HG02973 (cell line): ENCODE measurements around the gene TRIM7.
"Not testable (repeated sequence)": the region's sequence is repeated elsewhere in the genome, so short reads cannot be mapped to it uniquely, and the experiment has no call there.

Experiments used
- ATAC-seq: cut with Tn5 transposase; IDR thresholded peaks from one replicate; pipeline ENCODE4 v1.9.1; 2021; ENCODE audit warnings: moderate library complexity; ENCODE audit not compliant: unreplicated experiment

The TRIM7 gene

DNA sequence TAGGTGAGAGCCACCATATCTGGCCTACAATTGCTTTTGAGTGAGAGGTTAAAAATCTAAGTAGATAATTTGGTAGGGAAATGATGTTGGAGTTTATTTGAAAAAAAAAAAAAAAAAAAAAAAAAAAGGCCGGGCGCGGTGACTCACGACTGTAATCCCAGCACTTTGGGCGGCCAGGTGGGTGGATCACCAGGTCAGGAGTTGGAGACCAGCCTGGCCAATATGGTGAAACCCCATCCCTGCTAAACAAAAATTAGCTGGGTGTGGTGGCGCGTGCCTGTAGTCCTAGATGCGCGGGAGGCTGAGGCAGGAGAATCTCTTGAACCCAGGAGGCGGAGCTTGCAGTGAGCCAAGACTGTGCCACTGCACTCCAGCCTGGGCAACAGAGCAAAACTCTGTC lies 9.3 kb upstream of the TRIM7 start:
- not testable (repeated sequence) for ATAC-seq

GRCh38 chr5:181212934-181213333 lies 7.9 kb upstream of the TRIM7 start:
- ATAC-seq = no peak

DNA sequence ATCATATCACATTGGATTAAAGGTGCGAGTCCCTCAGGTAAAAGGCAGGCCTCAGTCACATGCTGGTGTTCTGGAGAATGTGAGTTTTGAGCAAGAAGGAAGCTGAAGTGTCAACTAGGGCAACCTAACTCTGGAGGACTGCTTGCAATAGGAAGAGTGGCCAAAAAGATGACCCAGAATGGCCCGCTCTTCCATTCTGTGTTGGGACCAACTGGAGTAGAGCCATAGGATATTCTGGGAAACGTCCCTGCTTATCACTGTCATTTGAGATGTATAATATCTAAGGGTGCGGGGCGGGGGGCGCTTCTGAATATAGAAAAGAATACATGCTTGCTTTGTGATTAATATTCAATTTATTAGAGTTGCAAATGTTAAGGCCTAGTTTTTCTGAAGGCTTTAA lies 7.1 kb upstream of the TRIM7 start:
- ATAC-seq = no peak

DNA sequence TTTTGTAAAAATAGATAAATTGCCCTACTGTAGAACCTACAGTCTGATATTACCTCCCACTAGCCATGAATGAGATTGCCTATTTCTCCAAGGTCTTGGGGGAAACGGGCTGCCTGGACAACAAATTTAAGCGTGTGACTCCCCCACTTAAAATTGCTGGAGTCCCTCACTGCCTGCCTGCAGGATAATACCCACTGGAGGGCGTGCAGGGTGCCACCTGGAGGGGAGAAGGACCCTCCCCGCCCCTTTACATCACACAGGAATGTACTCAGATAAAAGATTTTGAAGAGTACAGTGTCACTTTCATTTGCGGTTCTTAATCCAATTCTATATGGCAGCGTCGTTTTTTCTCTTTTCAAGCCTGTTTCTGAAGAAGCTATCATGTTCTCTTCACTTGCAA lies 6.2 kb upstream of the TRIM7 start:
- no peak for ATAC-seq

- ATAC-seq = not testable (repeated sequence)
Observed at GRCh38 chr5:181210698-181211097, 5.7 kb upstream of the TRIM7 start.

DNA sequence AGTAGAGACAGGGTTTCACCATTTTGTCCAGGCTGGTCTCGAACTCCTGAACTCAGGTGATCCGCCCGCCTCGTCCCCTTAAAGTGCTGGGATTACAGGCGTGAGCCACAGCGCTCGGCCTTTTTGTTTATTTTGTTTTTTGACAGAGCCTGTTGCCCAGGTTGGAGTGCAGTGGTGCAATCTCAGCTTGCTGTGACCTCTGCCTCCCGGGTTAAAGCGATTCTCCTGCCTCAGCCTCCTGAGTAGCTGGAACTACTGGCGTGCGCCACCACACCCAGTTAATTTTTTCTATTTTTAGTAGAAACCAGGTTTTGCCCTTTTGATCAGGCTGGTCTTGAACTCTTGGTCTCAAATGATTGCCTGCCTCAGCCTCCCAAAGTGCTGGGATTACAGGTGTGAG lies 5.2 kb upstream of the TRIM7 start:
- not testable (repeated sequence) for ATAC-seq

- not testable (repeated sequence) for ATAC-seq
Observed at GRCh38 chr5:181209006-181209405, 4.0 kb upstream of the TRIM7 start.

DNA sequence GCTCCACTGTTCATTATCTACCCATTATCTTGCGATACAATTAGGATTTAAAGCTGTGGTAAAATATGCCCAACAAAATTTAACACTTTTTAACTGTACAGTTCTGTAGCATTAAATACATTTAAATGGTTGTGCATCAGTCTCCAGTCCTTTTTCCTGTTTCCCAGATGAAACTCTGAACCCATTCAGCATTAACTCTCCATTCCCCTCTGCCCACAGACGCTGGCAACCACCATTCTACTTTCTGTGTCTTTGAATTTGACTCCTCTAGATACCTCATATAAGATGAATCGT lies 2.9 kb upstream of the TRIM7 start:
- no peak for ATAC-seq

- no peak for ATAC-seq
Observed at GRCh38 chr5:181207214-181207959, 2.4 kb upstream of the TRIM7 start.

DNA sequence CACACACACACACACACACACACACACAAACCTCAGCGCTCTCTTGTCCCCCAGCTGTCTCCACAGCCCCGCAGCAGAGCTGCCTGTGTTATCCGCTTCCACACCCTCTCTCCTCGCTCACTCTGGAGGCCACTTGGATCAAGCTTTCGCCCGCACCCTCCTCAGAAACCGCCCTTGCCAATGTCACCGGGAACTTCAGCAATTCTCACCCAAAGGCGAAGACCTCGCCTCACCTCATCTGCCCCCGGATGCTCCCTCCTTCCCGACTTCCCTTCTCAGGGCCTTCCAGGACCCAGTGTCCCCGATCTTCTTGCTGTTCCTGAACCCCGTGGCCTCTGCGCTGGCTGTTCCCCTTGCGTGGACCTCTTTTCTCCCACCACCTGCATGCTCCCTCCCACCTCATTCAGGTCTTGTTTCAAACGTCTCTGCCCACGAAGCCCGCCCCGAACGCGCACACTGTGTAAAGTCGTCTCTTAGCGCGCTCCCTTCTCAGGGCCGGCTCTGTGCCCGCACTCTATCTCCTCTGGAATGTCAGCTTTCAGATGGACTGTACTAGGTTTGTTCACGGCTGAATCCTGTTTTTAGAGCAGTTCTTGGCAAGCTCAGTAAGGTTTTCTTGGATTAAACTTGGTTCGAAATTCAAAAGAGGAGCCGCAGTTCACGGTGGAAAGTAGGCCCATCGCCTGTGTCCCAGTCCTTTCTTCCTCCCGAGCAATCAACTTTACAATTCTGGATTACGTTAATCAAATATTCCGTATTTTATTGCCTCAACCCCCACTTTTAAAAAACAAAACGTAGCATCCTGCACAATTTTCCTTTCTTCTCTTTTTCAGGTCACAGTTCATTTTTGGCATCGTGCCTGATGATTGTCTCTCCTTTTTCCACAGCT lies 1.0 kb upstream of the TRIM7 start:
- no peak for ATAC-seq

GRCh38 chr5:181204113-181204825 lies 727 bp downstream of the TRIM7 start:
- ATAC-seq = no peak

GRCh38 chr5:181203777-181204112 lies 1.3 kb downstream of the TRIM7 start:
- no peak for ATAC-seq

DNA sequence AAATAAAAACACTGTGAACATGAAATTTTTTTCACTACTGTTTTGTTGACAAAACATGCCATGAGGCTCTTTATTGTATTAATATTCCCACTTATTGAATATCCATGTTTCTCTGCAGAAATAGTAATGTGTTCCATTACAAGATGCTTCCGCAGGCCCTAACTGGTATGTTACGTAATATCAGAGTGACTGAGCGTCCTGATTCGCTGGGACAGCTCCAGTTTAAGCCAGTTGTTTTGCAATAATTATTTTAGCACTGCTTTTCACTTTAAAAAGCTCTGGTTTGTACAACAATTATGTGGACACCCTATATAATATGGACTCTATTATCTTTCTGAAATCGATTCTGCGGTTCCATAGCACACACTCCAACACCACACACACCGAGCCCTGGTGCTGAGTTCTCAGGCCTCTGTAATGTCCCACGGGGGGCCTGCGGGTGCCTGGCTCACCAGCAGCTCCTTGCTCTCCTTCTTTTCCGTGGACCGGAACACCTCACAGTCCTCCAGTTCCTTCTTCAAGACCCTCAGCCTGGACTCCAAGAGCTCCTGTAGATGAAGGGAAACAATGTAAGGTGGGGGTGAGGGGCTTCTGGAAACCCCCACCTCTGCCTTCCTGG lies 1.8 kb downstream of the TRIM7 start:
- no peak for ATAC-seq

DNA sequence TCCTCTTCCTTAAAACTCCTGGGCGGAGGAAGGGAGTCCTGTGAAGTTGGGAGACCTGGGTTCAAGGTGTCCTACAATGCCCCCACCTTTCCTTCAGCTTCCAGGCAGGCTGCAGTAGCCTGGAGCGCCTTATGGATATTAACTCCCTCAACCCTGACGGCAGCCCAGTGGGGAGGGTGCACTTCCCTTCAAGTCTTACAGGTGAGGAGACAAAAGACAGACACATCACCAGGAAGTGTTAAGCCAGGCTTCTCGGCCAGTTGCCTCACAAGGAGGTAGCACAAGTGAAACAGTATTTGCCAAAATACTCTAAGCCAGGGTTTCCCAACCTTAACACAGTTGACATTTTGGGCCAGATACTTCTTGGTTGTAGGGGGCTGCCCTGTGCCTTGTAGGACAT lies 4.2 kb downstream of the TRIM7 start:
- ATAC-seq = no peak

DNA sequence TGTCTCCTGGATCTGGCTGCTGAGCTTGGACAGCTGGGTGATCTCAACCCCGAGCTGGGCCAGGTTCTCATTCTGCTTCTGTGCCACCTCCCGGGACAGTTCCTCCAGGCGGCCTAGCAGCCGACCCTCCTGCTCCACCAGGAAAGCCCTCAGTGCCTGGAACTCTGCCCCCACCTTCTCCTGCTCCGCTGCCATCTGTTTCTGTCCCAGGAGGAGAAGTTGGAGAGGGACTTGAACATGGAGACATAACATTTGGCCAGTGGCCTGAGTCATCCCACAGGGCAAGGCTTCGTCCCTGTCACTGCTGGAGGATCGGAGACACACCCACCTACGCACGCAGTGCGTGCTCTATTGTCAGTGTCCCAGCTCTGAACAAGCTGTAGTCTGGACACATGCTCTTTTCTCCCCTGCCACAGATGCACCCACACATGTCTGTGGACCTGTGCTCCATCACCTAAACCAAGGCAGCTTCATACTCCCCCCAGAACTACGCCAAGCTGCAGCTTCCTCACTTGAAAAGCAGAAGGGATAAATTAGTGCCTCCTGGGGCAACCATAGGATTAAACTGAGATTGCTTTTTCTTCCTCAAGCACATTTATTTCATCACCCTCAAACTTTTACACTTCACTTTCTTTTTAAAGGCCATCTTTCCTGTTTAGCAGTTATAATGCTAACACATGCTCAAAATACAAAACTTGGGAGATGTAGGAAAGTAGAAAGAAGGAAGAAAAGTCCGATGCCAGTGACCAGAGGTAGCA lies 4.9 kb downstream of the TRIM7 start:
- ATAC-seq = no peak

DNA sequence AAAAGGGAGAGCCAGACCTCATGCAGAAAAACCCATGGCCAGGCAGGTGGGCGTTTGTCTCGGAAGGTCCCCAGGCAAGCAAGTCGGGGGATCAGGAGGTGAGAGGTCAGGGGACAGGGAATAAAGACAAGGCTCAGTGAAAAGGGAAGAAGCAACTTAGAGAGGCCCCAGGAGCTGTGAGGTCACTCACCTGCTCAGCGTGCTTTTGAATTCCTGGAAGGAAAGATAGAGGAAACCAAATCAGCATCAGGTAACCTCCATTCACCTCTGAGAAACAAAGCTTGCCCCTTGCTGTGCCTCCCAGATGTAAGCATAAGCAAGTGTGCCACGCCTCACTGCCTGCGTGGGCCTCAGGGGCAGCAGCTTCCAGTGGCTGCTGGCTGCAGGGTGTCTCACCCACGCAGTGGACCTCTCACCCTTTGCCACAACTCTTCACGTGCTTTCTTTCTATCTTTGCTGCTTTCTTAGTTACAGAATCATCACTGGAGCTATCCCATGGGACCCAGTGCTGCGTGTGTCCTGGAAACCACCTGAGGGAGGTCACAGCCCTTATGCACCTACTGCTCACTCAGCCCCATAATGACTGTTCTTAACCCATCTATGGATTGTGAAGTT lies 6.0 kb downstream of the TRIM7 start:
- peak; percentile 62 for ATAC-seq

DNA sequence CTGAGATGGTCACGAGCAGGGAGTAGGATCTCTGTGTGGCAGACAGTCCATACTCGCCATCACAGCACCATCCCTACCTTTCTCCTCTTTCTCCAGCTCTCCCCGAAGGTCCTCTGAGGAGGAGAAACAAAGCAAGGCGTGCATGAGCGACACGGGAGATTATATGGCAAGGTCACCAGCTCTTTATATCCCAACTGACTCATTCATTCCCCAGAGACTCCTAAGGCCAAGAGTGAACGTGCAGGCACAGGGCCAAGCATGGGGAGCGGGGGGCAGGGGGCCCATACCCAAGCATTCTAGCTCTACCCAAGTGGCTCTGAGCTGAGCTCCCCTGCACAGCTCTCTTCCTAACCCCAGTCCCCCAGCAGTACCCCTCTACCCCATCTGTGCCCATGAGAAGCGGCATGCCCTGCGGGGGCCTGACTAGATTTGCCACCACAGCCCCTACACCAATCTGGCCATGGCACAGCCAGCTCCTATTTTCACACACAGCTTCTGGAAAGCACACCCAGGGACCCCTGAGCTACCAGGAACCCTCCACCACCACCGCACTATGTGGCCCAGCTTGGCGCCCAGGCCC lies 6.8 kb downstream of the TRIM7 start:
- no peak for ATAC-seq

DNA sequence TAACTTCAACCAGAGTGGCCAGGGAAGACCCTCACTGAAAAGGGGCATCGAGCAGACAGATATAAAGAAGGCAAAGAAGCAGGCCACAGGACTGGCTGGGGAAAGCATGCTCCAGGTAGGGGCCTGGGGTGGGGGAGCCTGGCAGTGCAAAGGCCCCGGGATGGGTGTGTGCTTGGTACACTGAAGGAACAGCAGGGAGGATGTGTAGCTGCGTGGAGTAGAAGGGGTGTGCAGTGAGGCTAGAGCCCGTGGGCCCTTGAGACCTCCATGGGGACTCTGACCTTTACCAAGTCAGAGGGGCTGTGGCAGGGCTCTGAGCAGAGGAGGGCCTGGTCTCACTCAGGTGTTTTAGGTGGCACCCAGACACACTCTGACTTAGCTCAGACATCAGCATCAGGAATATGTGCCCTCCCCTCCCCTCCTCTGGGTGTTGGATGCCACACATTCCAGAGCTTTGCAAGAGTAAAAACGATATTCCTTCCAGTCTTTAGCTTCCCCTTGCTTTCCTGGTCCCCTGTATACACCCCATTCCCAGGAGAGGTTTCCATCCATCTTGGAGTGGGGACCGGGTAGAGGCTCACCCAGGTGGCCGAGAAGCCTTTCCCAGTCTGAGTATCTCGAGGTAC lies 7.6 kb downstream of the TRIM7 start:
- ATAC-seq = no peak

DNA sequence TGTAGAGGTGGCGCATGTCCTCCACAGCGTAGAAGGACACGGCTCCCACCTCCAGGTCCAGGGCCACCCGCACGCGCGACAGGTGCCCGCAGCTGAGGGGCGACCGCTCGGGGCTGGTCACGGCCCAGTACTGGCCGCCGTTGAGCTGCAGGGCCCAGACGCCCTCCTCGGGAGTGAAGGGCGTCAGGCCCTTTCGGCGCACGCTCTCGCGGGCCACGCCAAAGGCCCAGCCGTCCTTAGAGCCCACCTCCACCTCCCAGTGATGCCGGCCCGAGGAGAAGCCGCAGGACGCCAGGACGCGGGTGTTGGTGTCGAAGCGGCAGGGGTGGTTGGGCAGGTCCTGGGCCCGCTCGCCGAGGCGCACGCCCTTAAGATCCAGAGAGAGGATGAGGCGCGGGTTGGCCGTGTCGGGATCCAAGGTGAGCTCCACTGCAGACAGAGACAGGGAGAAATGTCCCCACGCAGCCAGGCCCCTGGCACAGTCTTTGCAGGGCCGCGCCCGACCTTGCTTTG lies 9.7 kb downstream of the TRIM7 start:
- no peak for ATAC-seq
